A549 treated with Mapracorat at 1 μM for 4 hours (cell line): ENCODE measurements around the gene NAT14. TPM values are rescaled to one million over a fixed set of nuclear protein-coding genes. Genes with fewer than 3 reads are reported as not detected.

Experiments used
- total RNA-seq: library from RNA; stranded (reverse); fragments of 200-300 nt; extraction: Qiagen RNA extraction; gene quantifications from 5 replicates; pipeline ENCODE4 v1.2.3, GENCODE V29; 2022

NAT14 gene, protein sequence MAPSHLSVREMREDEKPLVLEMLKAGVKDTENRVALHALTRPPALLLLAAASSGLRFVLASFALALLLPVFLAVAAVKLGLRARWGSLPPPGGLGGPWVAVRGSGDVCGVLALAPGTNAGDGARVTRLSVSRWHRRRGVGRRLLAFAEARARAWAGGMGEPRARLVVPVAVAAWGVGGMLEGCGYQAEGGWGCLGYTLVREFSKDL
- 31.7 to 58.5 TPM (median 52.9 TPM) in 5 replicates for total RNA-seq

DNA sequence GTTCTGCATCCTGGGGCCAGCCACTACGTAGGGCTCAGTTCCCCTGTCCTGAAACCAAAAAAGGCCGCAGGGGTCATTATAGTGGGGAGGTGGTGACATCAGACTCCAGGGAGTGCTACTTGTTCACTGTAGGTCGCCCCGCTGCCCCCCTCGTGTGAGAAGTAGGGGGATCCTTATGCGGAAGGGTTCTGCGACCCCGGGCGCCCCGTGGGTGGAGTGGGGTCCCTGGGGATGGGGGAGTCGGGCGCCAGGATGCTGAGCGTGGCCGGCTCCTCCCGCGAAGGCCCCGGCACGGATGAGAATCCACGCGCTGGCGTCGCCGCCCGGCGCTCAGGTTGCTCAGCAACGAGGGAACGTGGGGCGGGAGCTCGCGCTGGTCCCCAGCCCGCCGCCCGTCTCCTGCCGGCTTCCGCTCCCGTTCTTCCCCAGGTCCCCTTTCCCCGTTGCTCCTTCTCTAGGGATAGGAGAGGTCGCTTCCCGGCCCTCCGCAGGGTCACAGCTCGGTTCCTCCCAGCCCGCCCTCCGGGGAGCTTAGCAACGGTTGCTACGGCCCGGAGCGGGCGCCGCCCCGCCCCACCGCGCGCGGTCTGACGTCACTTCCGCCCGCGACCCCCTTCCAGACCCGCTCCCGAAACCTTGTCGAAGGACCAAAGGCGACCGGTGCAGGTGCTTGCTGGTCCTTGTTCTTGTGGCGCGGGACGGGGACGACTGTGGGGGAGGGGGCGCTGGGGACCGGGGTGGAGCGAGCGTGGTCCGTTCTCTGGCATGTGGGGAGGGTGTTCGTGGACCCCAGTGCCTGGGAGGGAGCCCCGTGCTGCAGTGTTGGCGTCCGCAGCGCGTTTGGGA lies at the start of gene NAT14:
Gene NAT14 (plus strand): TSS at position 596 of the 846 bp plus-strand sequence. CDS start 521 bp downstream, outside the sequence.

DNA sequence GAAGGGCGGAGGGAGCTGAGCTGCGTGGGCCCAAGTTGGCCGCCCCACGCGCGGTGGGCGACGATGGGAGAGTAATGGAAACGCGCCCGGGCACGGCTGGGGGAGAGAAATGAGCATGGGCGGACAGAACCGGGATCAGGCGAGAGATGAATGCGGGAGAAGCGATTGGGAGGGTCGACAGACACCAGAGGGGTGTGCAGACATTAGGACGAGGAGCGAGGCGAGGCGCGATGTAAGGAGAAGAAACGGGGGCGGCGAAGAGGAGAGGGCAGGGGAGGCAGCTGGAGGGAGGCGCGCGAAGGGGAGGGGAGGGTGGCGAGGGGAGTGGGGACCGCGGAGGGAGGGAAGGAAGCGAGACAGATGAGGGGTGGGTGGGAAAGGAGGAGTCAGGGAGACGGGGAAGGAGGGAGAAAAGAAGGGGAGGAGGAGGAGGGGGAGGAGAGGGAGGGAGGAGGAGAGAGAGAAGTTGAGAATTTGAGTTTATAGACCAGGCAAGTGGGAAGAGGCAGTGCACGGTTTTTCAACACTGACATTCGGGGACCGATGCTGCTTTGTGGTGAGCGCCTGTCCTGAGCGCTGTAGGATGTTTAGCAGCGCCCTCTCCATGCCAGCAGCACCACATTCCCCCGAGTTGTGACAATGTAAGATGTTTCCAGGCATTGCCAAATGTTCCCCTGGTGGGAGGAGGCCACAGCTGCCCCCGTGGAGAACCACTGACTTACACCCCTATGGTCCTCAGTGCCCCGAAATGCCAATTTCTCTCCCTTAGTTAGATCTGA lies 41.8 kb upstream of the NAT14 start, which contains the start of gene SHISA7:
Gene SHISA7 (minus strand): TSS at position 256 of the 779 bp plus-strand sequence. CDS start 437 bp downstream, outside the sequence.

DNA sequence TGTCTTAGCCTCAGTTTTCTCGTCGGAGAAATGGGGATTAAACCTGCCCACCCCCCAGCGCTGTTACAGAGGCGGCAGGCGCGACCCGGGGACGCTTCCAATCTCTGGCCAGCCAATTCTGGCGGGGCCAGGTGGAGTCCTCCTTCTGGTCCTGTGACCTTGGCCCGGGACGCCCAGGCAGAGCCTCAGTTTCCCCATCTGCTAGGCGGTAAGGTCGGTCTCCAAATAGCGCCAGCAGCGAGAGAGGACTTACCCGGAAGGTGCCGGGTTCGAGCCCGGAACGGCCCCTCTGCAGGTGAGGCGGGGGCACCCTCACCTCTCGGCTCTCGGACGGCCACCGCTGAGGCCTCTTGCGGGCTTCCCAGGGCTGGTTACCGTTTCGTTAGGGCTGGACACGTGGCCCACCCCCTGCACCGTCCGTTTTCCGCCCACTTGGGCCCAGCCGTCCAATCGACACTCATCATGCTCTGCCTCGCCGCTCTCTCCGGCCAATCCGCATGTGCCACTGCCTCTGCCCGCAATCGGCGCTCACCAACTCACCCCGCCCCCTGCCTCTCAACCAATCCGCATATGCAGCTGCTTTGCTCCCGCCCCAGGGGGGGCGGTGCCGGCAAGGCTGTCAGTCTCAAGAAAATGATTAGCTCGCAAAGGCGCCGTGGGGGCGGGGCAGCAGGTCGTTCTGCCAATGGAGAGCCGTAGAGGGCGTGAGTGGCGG lies 23.6 kb upstream of the NAT14 start, which contains the start of gene ISOC2:
Gene ISOC2 (minus strand): TSS at position 384 of the 715 bp plus-strand sequence. CDS start 5,156 bp downstream, outside the sequence.

DNA sequence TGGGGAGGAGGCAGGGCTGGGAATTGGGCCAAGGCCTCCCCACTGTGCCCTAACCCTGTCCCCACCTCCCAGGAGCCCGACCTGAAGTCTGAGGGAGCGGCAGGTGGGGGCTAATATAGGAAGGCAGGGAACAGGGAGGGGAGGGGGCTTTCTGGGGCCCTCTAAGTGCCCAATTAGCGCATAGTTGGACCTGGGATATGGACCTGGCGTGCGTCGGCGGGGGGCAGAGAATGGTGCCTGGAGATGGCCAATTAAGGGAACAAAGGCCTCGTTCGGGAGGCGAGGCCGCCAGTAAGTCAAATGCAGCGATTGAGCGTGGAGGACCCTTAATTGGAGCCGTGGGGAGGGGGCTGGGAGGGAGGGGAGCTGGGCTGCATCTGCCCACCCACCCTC lies 20.3 kb upstream of the NAT14 start, which contains the start of gene C19orf85:
Gene C19orf85 (minus strand): TSS at position 90 of the 393 bp plus-strand sequence. CDS start 197 bp downstream, outside the sequence.

GRCh38 chr19:55476100-55476775 lies 8.8 kb upstream of the NAT14 start, which contains the start of gene ZNF628:
Gene ZNF628, plus strand, starts transcription at chr19:55476617. Its CDS starts 3,294 bp downstream, at chr19:55479911.

DNA sequence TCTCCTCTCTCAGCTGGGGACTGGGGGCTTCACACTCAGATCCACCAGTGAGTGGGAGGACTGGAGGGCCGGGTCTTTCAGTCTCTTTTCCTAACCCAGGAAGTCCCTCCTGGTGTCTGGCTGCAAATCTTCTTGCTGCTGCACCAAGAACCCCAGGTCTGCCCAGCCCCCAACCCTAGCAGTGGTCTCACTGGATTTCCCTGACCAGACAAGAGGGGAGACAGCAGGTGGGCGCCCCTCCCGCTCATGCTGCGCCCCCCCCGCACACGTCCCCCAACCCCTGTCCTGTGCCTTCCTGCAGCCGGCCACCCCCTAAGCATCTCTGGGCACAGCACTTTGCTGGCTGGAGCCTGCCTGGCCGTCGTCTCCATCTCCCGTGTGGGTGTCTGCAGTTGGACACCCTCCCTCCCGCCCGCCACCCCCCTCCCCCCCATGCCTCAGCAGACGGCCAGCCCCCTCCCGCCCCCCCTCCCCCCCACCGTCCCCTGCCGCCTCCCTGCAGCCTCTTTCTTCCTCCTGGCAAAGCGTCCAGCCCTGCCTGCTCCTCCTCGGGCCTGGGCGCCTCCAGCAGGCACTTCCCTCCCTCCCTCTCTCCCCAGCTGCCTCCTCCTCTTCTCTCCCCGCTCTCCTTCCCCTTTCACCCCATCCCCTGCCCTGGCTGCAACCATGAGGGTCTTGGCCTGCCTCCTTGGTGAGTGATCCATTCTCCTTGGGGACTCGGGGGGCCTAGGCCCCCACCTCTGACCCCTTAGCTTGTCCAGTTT lies 3.1 kb downstream of the NAT14 start, which contains the start of gene SSC5D:
Gene SSC5D (plus strand): TSS at position 513 of the 764 bp plus-strand sequence. CDS start 154 bp downstream, at position 667.

Other genes starting within 250 kb of the NAT14 start
- 81.0 to 117 TPM (median 113 TPM) in 5 replicates for gene PPP6R1, start 226.2 kb upstream of the NAT14 start, total RNA-seq
- gene HSPBP1, start 205.1 kb upstream of the NAT14 start, total RNA-seq, result 118 to 150 TPM (median 135 TPM) in 5 replicates
- 2.9 to 4.1 TPM (median 3.0 TPM) in 5 replicates for gene BRSK1, start 201.2 kb upstream of the NAT14 start, total RNA-seq
- not detected in 5 replicates for gene TMEM150B, start 159.8 kb upstream of the NAT14 start, total RNA-seq
- 3.6 to 8.3 TPM (median 6.7 TPM) in 5 replicates for gene KMT5C, start 145.3 kb upstream of the NAT14 start, total RNA-seq
- 0.33 to 4.4 TPM (median 1.0 TPM) in 5 replicates for gene COX6B2, start 130.5 kb upstream of the NAT14 start, total RNA-seq
- 0.05 to 0.22 TPM (median 0.08 TPM) in 5 replicates for gene GARIN5B, start 121.9 kb upstream of the NAT14 start, total RNA-seq
- gene IL11, start 114.7 kb upstream of the NAT14 start, total RNA-seq, result 16.3 to 22.0 TPM (median 18.1 TPM) in 5 replicates
- gene TMEM190, start 108.4 kb upstream of the NAT14 start, total RNA-seq, result 1.1 to 2.4 TPM (median 1.5 TPM) in 5 replicates
- gene TMEM238, start 100.9 kb upstream of the NAT14 start, total RNA-seq, result 2.5 to 10.7 TPM (median 9.7 TPM) in 5 replicates
- gene RPL28, start 99.3 kb upstream of the NAT14 start, total RNA-seq, result 2,416 to 3,186 TPM (median 2,701 TPM) in 5 replicates
- gene UBE2S, start 77.4 kb upstream of the NAT14 start, total RNA-seq, result 282 to 492 TPM (median 445 TPM) in 5 replicates
- not detected in 5 replicates for gene SHISA7, start 41.9 kb upstream of the NAT14 start, total RNA-seq
- gene ISOC2, start 23.5 kb upstream of the NAT14 start, total RNA-seq, result 54.7 to 59.3 TPM (median 58.4 TPM) in 5 replicates
- not detected in 5 replicates for gene C19orf85, start 20.4 kb upstream of the NAT14 start, total RNA-seq
- gene ZNF628, start 8.6 kb upstream of the NAT14 start, total RNA-seq, result 2.9 to 8.5 TPM (median 5.4 TPM) in 5 replicates
- 0.53 to 0.93 TPM (median 0.61 TPM) in 5 replicates for gene SSC5D, start 3.2 kb downstream of the NAT14 start, total RNA-seq
- gene SBK2, start 51.9 kb downstream of the NAT14 start, total RNA-seq, result 1.1 to 2.4 TPM (median 1.5 TPM) in 5 replicates
- gene SBK3, start 60.4 kb downstream of the NAT14 start, total RNA-seq, result 0.81 to 1.9 TPM (median 1.6 TPM) in 5 replicates
- 19.1 to 31.9 TPM (median 29.7 TPM) in 5 replicates for gene ZNF579, start 95.7 kb downstream of the NAT14 start, total RNA-seq
- gene FIZ1, start 114.3 kb downstream of the NAT14 start, total RNA-seq, result 21.6 to 25.3 TPM (median 22.9 TPM) in 5 replicates
- 11.3 to 19.0 TPM (median 17.5 TPM) in 5 replicates for gene ZNF524, start 115.1 kb downstream of the NAT14 start, total RNA-seq
- 6.9 to 12.2 TPM (median 11.8 TPM) in 5 replicates for gene ZNF865, start 120.5 kb downstream of the NAT14 start, total RNA-seq
- gene ZNF784, start 139.4 kb downstream of the NAT14 start, total RNA-seq, result 4.0 to 5.9 TPM (median 5.4 TPM) in 5 replicates
- gene ZNF580, start 155.8 kb downstream of the NAT14 start, total RNA-seq, result 28.0 to 53.4 TPM (median 49.3 TPM) in 5 replicates
- 36.8 to 50.0 TPM (median 46.0 TPM) in 5 replicates for gene ZNF581, start 158.5 kb downstream of the NAT14 start, total RNA-seq
- gene CCDC106, start 163.0 kb downstream of the NAT14 start, total RNA-seq, result 14.5 to 19.8 TPM (median 18.6 TPM) in 5 replicates
- gene U2AF2, start 169.8 kb downstream of the NAT14 start, total RNA-seq, result 258 to 297 TPM (median 278 TPM) in 5 replicates
- 136 to 211 TPM (median 199 TPM) in 5 replicates for gene EPN1, start 190.0 kb downstream of the NAT14 start, total RNA-seq